B cell (primary cell): ENCODE results near the gene TRPT1.

Experiments
- EZH2 ChIP-seq: IDR thresholded peaks from 2 replicates; pipeline ENCODE4 v1.6.1; 2012; ENCODE audit warnings: borderline replicate concordance, low read depth, mild to moderate bottlenecking, moderate library complexity, low read length; ENCODE audit not compliant: insufficient read depth, poor library complexity, severe bottlenecking
- TF ChIP-seq, protein P1 (sequence below): fragments of 200-600 bp; IDR thresholded peaks from one replicate; pipeline ENCODE4 v1.8.0; 2022; ENCODE audit warnings: antibody characterized with exemption, mild to moderate bottlenecking

DNA sequence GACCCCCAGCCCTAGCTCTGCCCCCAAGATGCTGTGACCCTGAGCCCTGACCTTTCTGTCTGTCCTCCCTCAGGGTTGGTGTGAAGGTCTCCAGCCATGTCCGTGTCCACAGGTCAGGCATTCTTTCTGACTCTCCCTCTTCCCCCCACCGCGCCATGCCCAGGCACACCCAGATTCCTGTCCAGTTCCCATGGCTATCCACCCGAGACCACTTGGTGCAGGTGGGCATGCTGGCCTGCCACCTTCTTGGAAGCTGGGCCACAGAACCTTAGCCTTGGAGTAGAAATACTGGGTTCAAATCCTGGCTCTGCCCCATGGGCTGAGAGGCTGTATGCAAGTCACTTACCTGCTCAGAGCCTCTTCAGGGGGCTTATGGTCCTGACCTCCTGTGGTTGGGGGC, 23.1 kb upstream of the TRPT1 start:
- TF ChIP-seq, protein P1, sequence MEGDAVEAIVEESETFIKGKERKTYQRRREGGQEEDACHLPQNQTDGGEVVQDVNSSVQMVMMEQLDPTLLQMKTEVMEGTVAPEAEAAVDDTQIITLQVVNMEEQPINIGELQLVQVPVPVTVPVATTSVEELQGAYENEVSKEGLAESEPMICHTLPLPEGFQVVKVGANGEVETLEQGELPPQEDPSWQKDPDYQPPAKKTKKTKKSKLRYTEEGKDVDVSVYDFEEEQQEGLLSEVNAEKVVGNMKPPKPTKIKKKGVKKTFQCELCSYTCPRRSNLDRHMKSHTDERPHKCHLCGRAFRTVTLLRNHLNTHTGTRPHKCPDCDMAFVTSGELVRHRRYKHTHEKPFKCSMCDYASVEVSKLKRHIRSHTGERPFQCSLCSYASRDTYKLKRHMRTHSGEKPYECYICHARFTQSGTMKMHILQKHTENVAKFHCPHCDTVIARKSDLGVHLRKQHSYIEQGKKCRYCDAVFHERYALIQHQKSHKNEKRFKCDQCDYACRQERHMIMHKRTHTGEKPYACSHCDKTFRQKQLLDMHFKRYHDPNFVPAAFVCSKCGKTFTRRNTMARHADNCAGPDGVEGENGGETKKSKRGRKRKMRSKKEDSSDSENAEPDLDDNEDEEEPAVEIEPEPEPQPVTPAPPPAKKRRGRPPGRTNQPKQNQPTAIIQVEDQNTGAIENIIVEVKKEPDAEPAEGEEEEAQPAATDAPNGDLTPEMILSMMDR, result no peak
- TF ChIP-seq EZH2, result no peak
